WTC11 (cell line): ENCODE results near the gene PGD. TPM values are rescaled to one million over a fixed set of nuclear protein-coding genes. Genes with fewer than 3 reads are reported as not detected.

Source experiments
- ATAC-seq: fragments of 200-7000 bp; cut with Tn5 transposase; 2 replicates; pipeline ENCODE4 v1.10.0; 2021; ENCODE audit warnings: mild to moderate bottlenecking, moderate library complexity
- CTCF ChIA-PET: fragments of 300-600 bp; sonication (Branson Sonifier 250); formaldehyde crosslinking; loops from one replicate; lab custom pipeline; 2021; ENCODE audit warnings: antibody characterized with exemption; lab: Charles Lee
- POLR2A ChIA-PET: fragments of 350-600 bp; sonication (Branson Sonifier 250); formaldehyde crosslinking; loops from one replicate; lab custom pipeline; 2021; ENCODE audit warnings: antibody characterized with exemption; lab: Charles Lee
- DNase-seq: peaks from one replicate; pipeline ENCODE4 v3.0.0; 2021; ENCODE audit warnings: low spot score
- H3K27ac Mint-ChIP-seq: 2 replicates; pipeline ENCODE4 v1.8.0; 2021; ENCODE audit warnings: mixed read lengths
- H3K27me3 Mint-ChIP-seq: 2 replicates; pipeline ENCODE4 v1.8.0; 2021; ENCODE audit warnings: low read depth, mild to moderate bottlenecking, moderate library complexity, mixed read lengths
- H3K36me3 Mint-ChIP-seq: 2 replicates; pipeline ENCODE4 v1.8.0; 2021; ENCODE audit warnings: mixed read lengths
- H3K4me1 Mint-ChIP-seq: 2 replicates; pipeline ENCODE4 v1.8.0; 2022; ENCODE audit warnings: mixed read lengths
- H3K4me3 Mint-ChIP-seq: 2 replicates; pipeline ENCODE4 v1.8.0; 2021; ENCODE audit warnings: mild to moderate bottlenecking, moderate library complexity, mixed read lengths
- H3K9me3 Mint-ChIP-seq: 2 replicates; pipeline ENCODE4 v1.8.0; 2021; ENCODE audit warnings: mixed read lengths
- ATF1 ChIP-seq: sonication (generic); formaldehyde crosslinking; IDR thresholded peaks from 2 replicates; pipeline ENCODE4 v1.8.1; 2023; ENCODE audit warnings: mild to moderate bottlenecking, moderate library complexity, missing genetic modification reagents
- CREM ChIP-seq: sonication (generic); formaldehyde crosslinking; IDR thresholded peaks from 2 replicates; pipeline ENCODE4 v1.8.1; 2022; ENCODE audit warnings: mild to moderate bottlenecking, missing genetic modification reagents, moderate library complexity
- EMX1 ChIP-seq: fragments of 250-450 bp; sonication (Bioruptor Pico); IDR thresholded peaks from 2 replicates; pipeline ENCODE4 v1.8.0; 2021; ENCODE audit warnings: mild to moderate bottlenecking
- FOXP1 ChIP-seq: sonication (generic); formaldehyde crosslinking; IDR thresholded peaks from 2 replicates; pipeline ENCODE4 v1.8.0; 2022; ENCODE audit warnings: missing genetic modification reagents, mild to moderate bottlenecking, moderate library complexity, borderline replicate concordance
- RORB ChIP-seq: fragments of 250-450 bp; sonication (Bioruptor Pico); IDR thresholded peaks from 2 replicates; pipeline ENCODE4 v1.9.0; 2021; ENCODE audit warnings: mild to moderate bottlenecking
- SOX15 ChIP-seq: fragments of 250-450 bp; sonication (Bioruptor Pico); IDR thresholded peaks from 2 replicates; pipeline ENCODE4 v1.9.0; 2021; ENCODE audit warnings: mild to moderate bottlenecking
- TCF7 ChIP-seq: sonication (generic); formaldehyde crosslinking; IDR thresholded peaks from 2 replicates; pipeline ENCODE4 v1.8.0; 2022; ENCODE audit warnings: mild to moderate bottlenecking, low read depth, missing genetic modification reagents, moderate library complexity
- TEAD4 ChIP-seq: sonication (generic); formaldehyde crosslinking; IDR thresholded peaks from 2 replicates; pipeline ENCODE4 v1.8.0; 2022; ENCODE audit warnings: mild to moderate bottlenecking, missing genetic modification reagents
- ZBTB21 ChIP-seq: sonication (generic); formaldehyde crosslinking; IDR thresholded peaks from 2 replicates; pipeline ENCODE4 v1.8.1; 2023; ENCODE audit warnings: mild to moderate bottlenecking, missing genetic modification reagents, borderline replicate concordance
- ZNF121 ChIP-seq: sonication (generic); formaldehyde crosslinking; IDR thresholded peaks from 2 replicates; pipeline ENCODE4 v1.8.0; 2023; ENCODE audit warnings: missing genetic modification reagents
- ZNF317 ChIP-seq: sonication (generic); formaldehyde crosslinking; IDR thresholded peaks from 2 replicates; pipeline ENCODE4 v1.8.1; 2023; ENCODE audit warnings: low read depth, mild to moderate bottlenecking, moderate library complexity, missing genetic modification reagents, borderline replicate concordance
- total RNA-seq: library from RNA; stranded (reverse); gene quantifications from 3 replicates; pipeline ENCODE4 v1.2.3, GENCODE V29; 2021
- TF ChIP-seq, protein P1 (sequence below): fragments of 250-450 bp; sonication (Bioruptor Pico); IDR thresholded peaks from 2 replicates; pipeline ENCODE4 v1.9.0; 2021; ENCODE audit warnings: mild to moderate bottlenecking
- TF ChIP-seq, protein P2 (sequence below): sonication (generic); formaldehyde crosslinking; IDR thresholded peaks from 2 replicates; pipeline ENCODE4 v1.8.1; 2022; ENCODE audit warnings: low read depth, mild to moderate bottlenecking, moderate library complexity, missing genetic modification reagents, borderline replicate concordance
- TF ChIP-seq, protein P3 (sequence below): fragments of 250-450 bp; sonication (Bioruptor Pico); IDR thresholded peaks from 2 replicates; pipeline ENCODE4 v1.9.0; 2021; ENCODE audit warnings: mild to moderate bottlenecking
- TF ChIP-seq, protein P4 (sequence below): sonication (generic); formaldehyde crosslinking; IDR thresholded peaks from 2 replicates; pipeline ENCODE4 v1.8.1; 2022; ENCODE audit warnings: low read depth, missing genetic modification reagents, borderline replicate concordance
- TF ChIP-seq, protein P5 (sequence below): sonication (generic); formaldehyde crosslinking; IDR thresholded peaks from 2 replicates; pipeline ENCODE4 v1.8.0; 2022; ENCODE audit warnings: mild to moderate bottlenecking, missing genetic modification reagents
- TF ChIP-seq, protein P6 (sequence below): sonication (generic); formaldehyde crosslinking; IDR thresholded peaks from 2 replicates; pipeline ENCODE4 v1.8.0; 2022; ENCODE audit warnings: mild to moderate bottlenecking, missing genetic modification reagents
- TF ChIP-seq, protein P7 (sequence below): fragments of 250-450 bp; sonication (Bioruptor Pico); IDR thresholded peaks from 2 replicates; pipeline ENCODE4 v2.1.2; 2022; ENCODE audit warnings: mild to moderate bottlenecking, moderate library complexity

PGD gene
- total RNA-seq, 1 experiment from 2014 or later: 278 TPM

DNA sequence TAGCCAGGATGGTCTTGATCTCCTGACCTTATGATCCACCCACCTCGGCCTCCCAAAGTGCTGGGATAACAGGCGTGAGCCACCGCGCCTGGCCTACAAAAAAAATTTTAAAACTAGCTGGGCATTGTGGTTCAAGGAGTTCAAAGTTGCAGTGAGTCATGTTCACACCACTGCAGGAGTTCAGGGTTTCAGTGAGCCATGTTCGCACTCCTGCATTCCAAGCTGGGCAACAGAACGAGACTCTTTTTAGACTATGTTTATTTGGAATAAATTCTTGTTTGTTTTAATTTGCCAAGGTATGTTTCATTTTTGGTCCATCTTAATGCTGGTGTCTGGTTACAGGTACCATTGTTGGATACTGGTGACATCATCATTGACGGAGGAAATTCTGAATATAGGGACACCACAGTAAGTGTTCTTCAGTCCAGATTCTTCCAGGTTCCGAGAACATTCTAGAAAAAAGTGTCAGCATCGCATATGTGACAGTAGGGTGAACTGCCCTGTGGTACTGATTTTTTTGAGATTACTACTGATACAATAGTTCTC lies 3.9 kb downstream of the PGD start:
- peaks cover 12% of the 10 kb centered on the region for H3K4me1 Mint-ChIP-seq
- no peaks in the 10 kb centered on the region; the same call in 1 of the 2 replicates for H3K27me3 Mint-ChIP-seq
- no peaks in the 10 kb centered on the region for H3K9me3 Mint-ChIP-seq
- TF ChIP-seq, protein P1, sequence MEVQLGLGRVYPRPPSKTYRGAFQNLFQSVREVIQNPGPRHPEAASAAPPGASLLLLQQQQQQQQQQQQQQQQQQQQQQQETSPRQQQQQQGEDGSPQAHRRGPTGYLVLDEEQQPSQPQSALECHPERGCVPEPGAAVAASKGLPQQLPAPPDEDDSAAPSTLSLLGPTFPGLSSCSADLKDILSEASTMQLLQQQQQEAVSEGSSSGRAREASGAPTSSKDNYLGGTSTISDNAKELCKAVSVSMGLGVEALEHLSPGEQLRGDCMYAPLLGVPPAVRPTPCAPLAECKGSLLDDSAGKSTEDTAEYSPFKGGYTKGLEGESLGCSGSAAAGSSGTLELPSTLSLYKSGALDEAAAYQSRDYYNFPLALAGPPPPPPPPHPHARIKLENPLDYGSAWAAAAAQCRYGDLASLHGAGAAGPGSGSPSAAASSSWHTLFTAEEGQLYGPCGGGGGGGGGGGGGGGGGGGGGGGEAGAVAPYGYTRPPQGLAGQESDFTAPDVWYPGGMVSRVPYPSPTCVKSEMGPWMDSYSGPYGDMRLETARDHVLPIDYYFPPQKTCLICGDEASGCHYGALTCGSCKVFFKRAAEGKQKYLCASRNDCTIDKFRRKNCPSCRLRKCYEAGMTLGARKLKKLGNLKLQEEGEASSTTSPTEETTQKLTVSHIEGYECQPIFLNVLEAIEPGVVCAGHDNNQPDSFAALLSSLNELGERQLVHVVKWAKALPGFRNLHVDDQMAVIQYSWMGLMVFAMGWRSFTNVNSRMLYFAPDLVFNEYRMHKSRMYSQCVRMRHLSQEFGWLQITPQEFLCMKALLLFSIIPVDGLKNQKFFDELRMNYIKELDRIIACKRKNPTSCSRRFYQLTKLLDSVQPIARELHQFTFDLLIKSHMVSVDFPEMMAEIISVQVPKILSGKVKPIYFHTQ (CRISPR knock-in tag): no peak
- no peak for TF ChIP-seq ZBTB21 (CRISPR knock-in tag)
- TF ChIP-seq EMX1 (CRISPR knock-in tag): no peak
- TF ChIP-seq SOX15 (CRISPR knock-in tag): no peak
- TF ChIP-seq, protein P2, sequence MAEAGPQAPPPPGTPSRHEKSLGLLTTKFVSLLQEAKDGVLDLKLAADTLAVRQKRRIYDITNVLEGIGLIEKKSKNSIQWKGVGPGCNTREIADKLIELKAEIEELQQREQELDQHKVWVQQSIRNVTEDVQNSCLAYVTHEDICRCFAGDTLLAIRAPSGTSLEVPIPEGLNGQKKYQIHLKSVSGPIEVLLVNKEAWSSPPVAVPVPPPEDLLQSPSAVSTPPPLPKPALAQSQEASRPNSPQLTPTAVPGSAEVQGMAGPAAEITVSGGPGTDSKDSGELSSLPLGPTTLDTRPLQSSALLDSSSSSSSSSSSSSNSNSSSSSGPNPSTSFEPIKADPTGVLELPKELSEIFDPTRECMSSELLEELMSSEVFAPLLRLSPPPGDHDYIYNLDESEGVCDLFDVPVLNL: no peak
- TF ChIP-seq TCF7 (CRISPR knock-in tag): no peak
- ChIA-PET POLR2A (no interaction called here), CTCF (no interaction called here)
- DNase-seq (no peak), ATAC-seq (no peak)
- peaks cover 63% of the 10 kb centered on the region for H3K36me3 Mint-ChIP-seq
- no peak overlapping the region for H3K4me3 Mint-ChIP-seq
- H3K27ac Mint-ChIP-seq: no peak overlapping the region

DNA sequence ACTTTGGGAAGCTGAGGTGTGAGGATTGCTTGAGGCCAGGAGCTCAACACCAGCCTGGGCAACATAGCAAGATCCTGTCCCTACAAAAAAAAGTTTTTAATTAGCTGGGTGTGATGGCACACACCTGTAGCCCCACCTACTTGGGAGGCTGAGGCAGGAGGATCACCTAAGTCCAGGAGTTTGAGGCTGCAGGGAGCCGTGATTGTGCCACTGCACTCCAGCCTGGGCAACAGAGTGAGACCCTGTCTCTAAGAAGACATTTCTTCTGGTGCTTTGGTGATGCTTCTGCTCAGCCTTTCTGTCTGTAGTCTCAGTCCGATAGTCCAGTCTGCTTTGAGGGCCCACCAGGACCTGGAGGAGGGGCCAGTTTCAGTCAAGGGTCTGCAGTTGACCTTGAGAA lies 8.3 kb downstream of the PGD start:
- no peaks in the 10 kb centered on the region for H3K27me3 Mint-ChIP-seq
- no peak for DNase-seq
- peaks cover 79% of the 10 kb centered on the region for H3K36me3 Mint-ChIP-seq
- TF ChIP-seq CREM (CRISPR knock-in tag) (no peak), ZNF121 (CRISPR knock-in tag) (peak; percentile 91), FOXP1 (no peak), RORB (CRISPR knock-in tag) (no peak), EMX1 (CRISPR knock-in tag) (no peak)
- TF ChIP-seq, protein P3, sequence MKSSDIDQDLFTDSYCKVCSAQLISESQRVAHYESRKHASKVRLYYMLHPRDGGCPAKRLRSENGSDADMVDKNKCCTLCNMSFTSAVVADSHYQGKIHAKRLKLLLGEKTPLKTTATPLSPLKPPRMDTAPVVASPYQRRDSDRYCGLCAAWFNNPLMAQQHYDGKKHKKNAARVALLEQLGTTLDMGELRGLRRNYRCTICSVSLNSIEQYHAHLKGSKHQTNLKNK (CRISPR knock-in tag): no peak
- TF ChIP-seq, protein P4, sequence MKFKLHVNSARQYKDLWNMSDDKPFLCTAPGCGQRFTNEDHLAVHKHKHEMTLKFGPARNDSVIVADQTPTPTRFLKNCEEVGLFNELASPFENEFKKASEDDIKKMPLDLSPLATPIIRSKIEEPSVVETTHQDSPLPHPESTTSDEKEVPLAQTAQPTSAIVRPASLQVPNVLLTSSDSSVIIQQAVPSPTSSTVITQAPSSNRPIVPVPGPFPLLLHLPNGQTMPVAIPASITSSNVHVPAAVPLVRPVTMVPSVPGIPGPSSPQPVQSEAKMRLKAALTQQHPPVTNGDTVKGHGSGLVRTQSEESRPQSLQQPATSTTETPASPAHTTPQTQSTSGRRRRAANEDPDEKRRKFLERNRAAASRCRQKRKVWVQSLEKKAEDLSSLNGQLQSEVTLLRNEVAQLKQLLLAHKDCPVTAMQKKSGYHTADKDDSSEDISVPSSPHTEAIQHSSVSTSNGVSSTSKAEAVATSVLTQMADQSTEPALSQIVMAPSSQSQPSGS: no peak
- TF ChIP-seq, protein P5, sequence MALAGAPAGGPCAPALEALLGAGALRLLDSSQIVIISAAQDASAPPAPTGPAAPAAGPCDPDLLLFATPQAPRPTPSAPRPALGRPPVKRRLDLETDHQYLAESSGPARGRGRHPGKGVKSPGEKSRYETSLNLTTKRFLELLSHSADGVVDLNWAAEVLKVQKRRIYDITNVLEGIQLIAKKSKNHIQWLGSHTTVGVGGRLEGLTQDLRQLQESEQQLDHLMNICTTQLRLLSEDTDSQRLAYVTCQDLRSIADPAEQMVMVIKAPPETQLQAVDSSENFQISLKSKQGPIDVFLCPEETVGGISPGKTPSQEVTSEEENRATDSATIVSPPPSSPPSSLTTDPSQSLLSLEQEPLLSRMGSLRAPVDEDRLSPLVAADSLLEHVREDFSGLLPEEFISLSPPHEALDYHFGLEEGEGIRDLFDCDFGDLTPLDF: no peak
- no peak overlapping the region for H3K4me3 Mint-ChIP-seq
- POLR2A ChIA-PET: no interaction called here
- H3K9me3 Mint-ChIP-seq: no peaks in the 10 kb centered on the region
- CTCF ChIA-PET: no interaction called here
- H3K27ac Mint-ChIP-seq: no peak overlapping the region
- no peak for ATAC-seq
- H3K4me1 Mint-ChIP-seq: no peaks in the 10 kb centered on the region

DNA sequence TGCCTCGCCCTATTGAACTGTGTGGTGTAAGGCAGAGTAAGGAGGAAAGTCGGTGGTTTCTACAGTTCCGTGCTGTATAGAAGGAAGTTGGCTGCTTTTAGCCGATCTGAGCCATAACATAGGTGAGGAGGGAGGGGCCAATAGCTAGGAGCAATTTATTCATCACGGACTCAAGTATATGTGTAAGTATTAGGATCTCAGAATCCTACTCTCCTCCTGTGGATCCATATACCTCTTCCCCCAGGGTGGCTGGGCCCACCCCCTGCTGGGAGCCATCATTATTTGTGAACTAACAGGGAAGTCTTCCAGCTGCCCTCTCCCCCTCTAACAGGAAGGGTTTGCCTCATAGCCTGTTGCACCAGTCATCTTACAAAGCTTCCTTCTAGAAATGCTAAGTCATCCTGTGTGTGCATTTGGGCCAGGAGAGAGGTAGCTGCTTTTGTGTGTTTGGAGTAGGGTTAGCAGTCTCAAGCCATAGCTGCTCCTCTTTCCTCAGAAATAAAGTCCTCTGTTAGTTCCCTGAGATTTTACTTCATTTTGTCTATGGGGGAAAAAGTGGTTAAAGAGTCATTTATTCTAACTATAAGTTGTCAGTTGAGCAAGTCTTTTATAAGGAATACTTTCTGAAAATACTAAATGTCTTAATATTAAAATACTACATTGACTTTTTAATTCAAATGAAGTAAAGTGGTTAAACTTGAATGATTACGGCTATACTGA lies 16.5 kb downstream of the PGD start:
- POLR2A ChIA-PET: no interaction called here
- peak overlapping the region; percentile 69 for H3K27ac Mint-ChIP-seq
- TF ChIP-seq, protein P4: no peak
- TF ChIP-seq, protein P6, sequence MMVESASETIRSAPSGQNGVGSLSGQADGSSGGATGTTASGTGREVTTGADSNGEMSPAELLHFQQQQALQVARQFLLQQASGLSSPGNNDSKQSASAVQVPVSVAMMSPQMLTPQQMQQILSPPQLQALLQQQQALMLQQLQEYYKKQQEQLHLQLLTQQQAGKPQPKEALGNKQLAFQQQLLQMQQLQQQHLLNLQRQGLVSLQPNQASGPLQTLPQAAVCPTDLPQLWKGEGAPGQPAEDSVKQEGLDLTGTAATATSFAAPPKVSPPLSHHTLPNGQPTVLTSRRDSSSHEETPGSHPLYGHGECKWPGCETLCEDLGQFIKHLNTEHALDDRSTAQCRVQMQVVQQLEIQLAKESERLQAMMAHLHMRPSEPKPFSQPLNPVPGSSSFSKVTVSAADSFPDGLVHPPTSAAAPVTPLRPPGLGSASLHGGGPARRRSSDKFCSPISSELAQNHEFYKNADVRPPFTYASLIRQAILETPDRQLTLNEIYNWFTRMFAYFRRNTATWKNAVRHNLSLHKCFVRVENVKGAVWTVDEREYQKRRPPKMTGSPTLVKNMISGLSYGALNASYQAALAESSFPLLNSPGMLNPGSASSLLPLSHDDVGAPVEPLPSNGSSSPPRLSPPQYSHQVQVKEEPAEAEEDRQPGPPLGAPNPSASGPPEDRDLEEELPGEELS (CRISPR knock-in tag): no peak
- no peak for TF ChIP-seq ATF1 (CRISPR knock-in tag)
- no peak for TF ChIP-seq TEAD4 (CRISPR knock-in tag)
- TF ChIP-seq, protein P7, sequence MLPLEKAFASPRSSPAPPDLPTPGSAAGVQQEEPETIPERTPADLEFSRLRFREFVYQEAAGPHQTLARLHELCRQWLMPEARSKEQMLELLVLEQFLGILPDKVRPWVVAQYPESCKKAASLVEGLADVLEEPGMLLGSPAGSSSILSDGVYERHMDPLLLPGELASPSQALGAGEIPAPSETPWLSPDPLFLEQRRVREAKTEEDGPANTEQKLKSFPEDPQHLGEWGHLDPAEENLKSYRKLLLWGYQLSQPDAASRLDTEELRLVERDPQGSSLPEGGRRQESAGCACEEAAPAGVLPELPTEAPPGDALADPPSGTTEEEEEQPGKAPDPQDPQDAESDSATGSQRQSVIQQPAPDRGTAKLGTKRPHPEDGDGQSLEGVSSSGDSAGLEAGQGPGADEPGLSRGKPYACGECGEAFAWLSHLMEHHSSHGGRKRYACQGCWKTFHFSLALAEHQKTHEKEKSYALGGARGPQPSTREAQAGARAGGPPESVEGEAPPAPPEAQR: no peak
- TF ChIP-seq FOXP1: no peak
- no peak for TF ChIP-seq ZNF121 (CRISPR knock-in tag)
- no peak for TF ChIP-seq ZNF317 (CRISPR knock-in tag)
- no peak for TF ChIP-seq TCF7 (CRISPR knock-in tag)

More for the DNA sequence above, 16.5 kb downstream of the PGD start:
- Mint-ChIP-seq H3K36me3 (peaks cover 87% of the 10 kb centered on the region), H3K9me3 (no peaks in the 10 kb centered on the region), H3K4me3 (no peak overlapping the region), H3K4me1 (peaks cover 5% of the 10 kb centered on the region; the same call in 1 of the 2 replicates), H3K27me3 (no peaks in the 10 kb centered on the region)
- CTCF ChIA-PET: interaction anchor here (0.9 to 1.4 kb wide), 2 partner anchors 9 to 15 kb away, joined by 3 to 5 read pairs; partner anchors contain the start of gene CENPS
- no peak for ATAC-seq
- DNase-seq: no peak
